NCI-H1436 (cell line): ENCODE measurements around the gene ERC1.
"Not testable (repeated sequence)": the region's sequence is repeated elsewhere in the genome, so short reads cannot be mapped to it uniquely, and the experiment has no call there.

Experiments used
- DNase-seq: peaks from one replicate; lab custom pipeline; 2025; lab: John Stamatoyannopoulos, UW

ERC1 gene

GRCh38 chr12:1353451-1353850 is 362.4 kb downstream of the ERC1 start:
- no peak for DNase-seq

- no peak for DNase-seq
These were observed 364.4 kb downstream of the ERC1 start for GRCh38 chr12:1355396-1355795.

- DNase-seq = not testable (repeated sequence)
These were observed 364.8 kb downstream of the ERC1 start for GRCh38 chr12:1355871-1356270.

GRCh38 chr12:1356285-1356684 is 365.3 kb downstream of the ERC1 start:
- DNase-seq = no peak

GRCh38 chr12:1357171-1357570 is 366.1 kb downstream of the ERC1 start:
- no peak for DNase-seq

GRCh38 chr12:1357711-1358110 is 366.7 kb downstream of the ERC1 start:
- DNase-seq = no peak

GRCh38 chr12:1360441-1361210 is 369.6 kb downstream of the ERC1 start:
- no peak for DNase-seq

- no peak for DNase-seq
These were observed 371.2 kb downstream of the ERC1 start for GRCh38 chr12:1362143-1362662.

- DNase-seq = no peak
These were observed 374.7 kb downstream of the ERC1 start for GRCh38 chr12:1365703-1366102.

- no peak for DNase-seq
These were observed 376.6 kb downstream of the ERC1 start for GRCh38 chr12:1367331-1368291.

GRCh38 chr12:1369460-1369859 is 378.4 kb downstream of the ERC1 start:
- DNase-seq = no peak

GRCh38 chr12:1369938-1370500 is 379.0 kb downstream of the ERC1 start:
- DNase-seq = no peak

GRCh38 chr12:1373901-1374735 is 383.1 kb downstream of the ERC1 start:
- DNase-seq = no peak

GRCh38 chr12:1375323-1375722 is 384.3 kb downstream of the ERC1 start:
- no peak for DNase-seq

GRCh38 chr12:1377117-1377516 is 386.1 kb downstream of the ERC1 start:
- no peak for DNase-seq

GRCh38 chr12:1377681-1378080 is 386.7 kb downstream of the ERC1 start:
- no peak for DNase-seq

GRCh38 chr12:1380171-1380851 is 389.3 kb downstream of the ERC1 start:
- no peak for DNase-seq

- no peak for DNase-seq
These were observed 391.1 kb downstream of the ERC1 start for GRCh38 chr12:1382151-1382550.

- no peak for DNase-seq
These were observed 391.8 kb downstream of the ERC1 start for GRCh38 chr12:1382826-1383225.

GRCh38 chr12:1383758-1384157 is 392.7 kb downstream of the ERC1 start:
- no peak for DNase-seq

GRCh38 chr12:1384910-1385309 is 393.9 kb downstream of the ERC1 start:
- DNase-seq = no peak
